HG03103 (cell line): Measurements from ENCODE around the gene KRTAP5-6.
"Not testable (repeated sequence)": the region's sequence is repeated elsewhere in the genome, so short reads cannot be mapped to it uniquely, and the experiment has no call there.

Experiments
- ATAC-seq: cut with Tn5 transposase; IDR thresholded peaks from one replicate; pipeline ENCODE4 v1.9.1; 2021; ENCODE audit warnings: low read depth; ENCODE audit not compliant: unreplicated experiment

KRTAP5-6 gene

GRCh38 chr11:1661454-1662269 is 35.3 kb upstream of the KRTAP5-6 start:
- ATAC-seq: not testable (repeated sequence)

- not testable (repeated sequence) for ATAC-seq
Observed at GRCh38 chr11:1662699-1663283, 34.2 kb upstream of the KRTAP5-6 start.

- ATAC-seq: no peak
Observed at GRCh38 chr11:1665313-1665712, 31.7 kb upstream of the KRTAP5-6 start.

- ATAC-seq: no peak
Observed at GRCh38 chr11:1667121-1667850, 29.7 kb upstream of the KRTAP5-6 start.

GRCh38 chr11:1667906-1668305 is 29.1 kb upstream of the KRTAP5-6 start:
- ATAC-seq: no peak

- ATAC-seq: no peak
Observed at GRCh38 chr11:1668911-1669473, 28.0 kb upstream of the KRTAP5-6 start.

- ATAC-seq: no peak
Observed at GRCh38 chr11:1669546-1670218, 27.3 kb upstream of the KRTAP5-6 start.

- not testable (repeated sequence) for ATAC-seq
Observed at GRCh38 chr11:1670457-1670856, 26.5 kb upstream of the KRTAP5-6 start.

GRCh38 chr11:1670905-1671371 is 26.1 kb upstream of the KRTAP5-6 start:
- no peak for ATAC-seq

- no peak for ATAC-seq
Observed at GRCh38 chr11:1671658-1672057, 25.3 kb upstream of the KRTAP5-6 start.

- ATAC-seq: no peak
Observed at GRCh38 chr11:1672613-1673350, 24.2 kb upstream of the KRTAP5-6 start.

- ATAC-seq: no peak
Observed at GRCh38 chr11:1673446-1674172, 23.4 kb upstream of the KRTAP5-6 start.

- no peak for ATAC-seq
Observed at GRCh38 chr11:1674173-1675131, 22.5 kb upstream of the KRTAP5-6 start.

- no peak for ATAC-seq
Observed at GRCh38 chr11:1675536-1676228, 21.3 kb upstream of the KRTAP5-6 start.

- no peak for ATAC-seq
Observed at GRCh38 chr11:1676229-1676740, 20.7 kb upstream of the KRTAP5-6 start.

- ATAC-seq: no peak
Observed at GRCh38 chr11:1679881-1680280, 17.1 kb upstream of the KRTAP5-6 start.

- no peak for ATAC-seq
Observed at GRCh38 chr11:1682225-1682905, 14.6 kb upstream of the KRTAP5-6 start.
